CD4-positive, alpha-beta T cell treated with Interleukin-1 beta for 1 hour (primary cell): Measurements from ENCODE around the gene HPSE2.

ENCODE experiments used
- DNase-seq, 2 donors: peaks; one replicate each; pipeline ENCODE4 v3.0.0-alpha.2; 2020 to 2022

HPSE2 gene

GRCh38 chr10:98482096-98482495 is 753.6 kb downstream of the HPSE2 start:
- DNase-seq = no peak

DNA sequence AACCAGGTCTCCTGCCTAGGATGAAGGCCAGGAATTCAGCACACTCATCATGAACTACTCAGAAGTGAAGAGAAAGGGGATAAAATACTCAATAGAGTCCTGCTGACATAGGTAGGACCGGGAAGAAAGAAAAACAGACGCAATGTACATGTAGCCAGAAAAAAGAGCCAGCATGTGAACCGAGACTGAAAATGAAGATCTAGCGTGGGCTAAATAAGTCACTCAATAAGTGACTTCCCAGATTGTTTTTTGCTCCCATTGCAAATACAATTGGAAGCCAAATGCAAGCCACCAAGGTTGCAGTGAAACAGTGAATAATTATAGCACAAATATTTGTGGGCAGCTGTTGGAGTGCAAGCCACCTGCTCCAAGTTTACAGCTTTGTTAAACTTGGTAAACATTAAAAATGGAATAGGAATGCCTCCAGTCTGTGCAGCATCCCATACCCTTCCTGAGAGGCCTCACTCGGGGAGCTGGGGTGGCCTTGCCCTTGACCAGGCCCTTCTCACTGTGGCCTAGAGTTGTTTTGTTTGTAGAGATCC is 754.2 kb downstream of the HPSE2 start:
- no peak for DNase-seq

DNA sequence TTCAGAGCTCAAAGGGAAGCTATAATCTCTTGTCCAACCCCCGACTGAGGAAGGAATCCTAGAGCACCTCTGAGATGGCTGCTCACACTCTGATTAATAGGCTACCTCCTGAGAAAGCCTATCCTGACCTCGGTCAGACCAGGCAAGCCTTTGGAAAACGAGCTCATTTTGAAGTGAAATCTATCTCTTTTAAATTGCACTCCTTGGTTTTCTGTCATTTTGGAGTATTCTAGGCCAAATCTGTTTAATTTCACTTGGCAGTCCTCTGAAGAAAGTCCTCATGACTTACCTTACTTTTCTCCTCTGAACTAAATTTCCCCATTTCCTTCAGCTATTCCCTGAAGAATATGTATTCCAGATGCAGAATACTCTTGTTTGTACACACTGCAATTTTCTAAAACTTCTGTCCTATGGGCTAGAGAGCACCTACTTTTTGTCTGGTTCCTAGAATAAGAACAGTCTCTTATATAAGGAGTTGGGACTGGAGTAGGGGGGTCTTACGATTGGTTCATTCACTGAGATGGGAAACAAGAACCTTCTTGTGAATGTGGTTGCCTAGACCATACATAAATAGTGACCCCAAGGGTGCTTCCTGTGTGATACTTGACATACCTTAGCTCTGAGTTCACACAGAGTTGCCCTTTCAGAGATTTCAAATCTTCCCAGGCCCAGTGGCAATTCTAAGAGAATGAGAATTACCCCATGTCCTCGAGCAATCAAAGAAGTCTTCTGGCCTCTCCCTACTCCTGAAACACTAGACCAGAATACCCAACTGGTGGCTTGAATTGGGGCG is 757.0 kb downstream of the HPSE2 start:
- DNase-seq = no peak

DNA sequence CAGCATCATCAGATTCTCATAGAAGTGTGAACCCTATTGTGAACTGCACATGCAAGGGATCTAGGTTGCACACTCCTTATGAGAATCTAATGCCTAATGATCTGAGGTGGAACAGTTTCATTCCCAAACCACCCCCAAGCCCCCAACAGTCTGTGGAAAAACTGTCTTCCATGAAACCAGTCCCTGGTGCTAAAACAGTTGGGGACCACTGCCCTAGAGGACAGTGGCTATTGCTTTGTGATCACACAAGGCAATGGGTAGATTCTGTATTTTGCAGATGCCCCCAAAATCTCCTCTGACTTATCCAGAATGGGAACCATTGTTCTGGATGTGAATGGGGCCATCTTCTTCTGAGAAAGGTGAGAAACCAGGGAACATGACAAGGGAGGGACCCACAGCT is 757.8 kb downstream of the HPSE2 start:
- no peak for DNase-seq

DNA sequence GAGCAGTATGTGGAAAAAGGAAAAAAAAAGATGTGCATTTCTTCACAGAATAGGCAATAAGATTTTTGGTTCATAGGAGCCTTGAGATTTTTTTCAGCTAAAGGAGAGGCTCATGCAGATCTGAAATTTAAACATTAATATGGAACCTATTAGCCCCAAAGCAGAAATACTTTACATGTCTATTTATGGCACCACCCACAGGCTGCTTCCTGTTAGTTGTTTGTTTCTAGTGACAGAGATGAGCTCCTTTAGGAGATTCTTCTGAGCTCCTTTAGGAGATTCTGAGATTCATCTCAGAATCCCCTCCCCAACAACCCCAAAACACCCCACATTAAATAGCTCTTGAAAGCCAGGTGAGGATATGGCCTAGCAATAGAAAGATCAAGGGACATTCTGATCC is 761.0 kb downstream of the HPSE2 start:
- DNase-seq = no peak

GRCh38 chr10:98472196-98472595 is 763.5 kb downstream of the HPSE2 start:
- DNase-seq = no peak

GRCh38 chr10:98470850-98471249 is 764.8 kb downstream of the HPSE2 start:
- DNase-seq = no peak

DNA sequence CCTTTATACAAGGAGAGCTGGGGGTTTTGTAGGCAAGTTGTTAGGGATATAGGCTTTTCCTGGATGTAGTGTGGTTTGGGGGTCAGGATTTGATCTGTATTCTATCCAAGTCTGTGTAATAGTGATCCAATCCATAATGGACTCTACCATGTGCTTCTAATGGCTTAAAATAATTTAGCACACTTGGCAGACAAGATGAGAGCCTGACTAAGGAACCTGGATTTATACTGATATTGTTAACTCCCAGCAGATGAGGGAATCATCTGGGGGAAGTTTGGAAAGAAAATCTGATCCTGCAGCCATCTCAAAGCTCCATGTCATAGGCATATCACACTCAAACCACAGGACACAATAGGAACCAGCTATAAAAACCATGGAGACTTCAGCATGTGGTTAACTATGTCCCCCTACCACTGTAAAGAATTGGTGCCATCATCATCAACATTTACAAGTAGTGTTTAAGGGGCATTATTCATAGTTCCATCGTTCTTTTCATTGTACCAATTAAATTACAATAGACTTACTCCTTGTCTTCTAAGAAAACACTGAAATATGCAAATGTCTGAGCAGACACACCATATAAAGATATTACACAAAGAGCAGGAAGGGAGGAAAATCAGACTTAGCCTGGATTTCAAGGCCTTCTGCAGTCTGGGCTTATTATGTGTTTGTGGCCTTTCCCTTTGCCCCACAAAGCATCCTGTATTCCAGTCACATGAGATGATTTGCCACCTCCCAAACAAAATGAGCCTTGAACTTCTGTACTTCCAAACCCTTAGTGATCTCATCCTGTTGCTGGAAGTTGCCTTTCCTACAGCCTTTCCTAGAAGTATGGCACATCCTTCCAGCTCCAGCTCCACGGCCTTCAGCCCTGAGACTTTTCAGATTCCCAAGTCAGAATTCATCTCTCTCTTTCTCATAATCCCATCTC is 766.4 kb downstream of the HPSE2 start:
- DNase-seq = no peak

GRCh38 chr10:98467506-98468318 is 767.9 kb downstream of the HPSE2 start:
- peak; percentile 77 to 79 for DNase-seq

DNA sequence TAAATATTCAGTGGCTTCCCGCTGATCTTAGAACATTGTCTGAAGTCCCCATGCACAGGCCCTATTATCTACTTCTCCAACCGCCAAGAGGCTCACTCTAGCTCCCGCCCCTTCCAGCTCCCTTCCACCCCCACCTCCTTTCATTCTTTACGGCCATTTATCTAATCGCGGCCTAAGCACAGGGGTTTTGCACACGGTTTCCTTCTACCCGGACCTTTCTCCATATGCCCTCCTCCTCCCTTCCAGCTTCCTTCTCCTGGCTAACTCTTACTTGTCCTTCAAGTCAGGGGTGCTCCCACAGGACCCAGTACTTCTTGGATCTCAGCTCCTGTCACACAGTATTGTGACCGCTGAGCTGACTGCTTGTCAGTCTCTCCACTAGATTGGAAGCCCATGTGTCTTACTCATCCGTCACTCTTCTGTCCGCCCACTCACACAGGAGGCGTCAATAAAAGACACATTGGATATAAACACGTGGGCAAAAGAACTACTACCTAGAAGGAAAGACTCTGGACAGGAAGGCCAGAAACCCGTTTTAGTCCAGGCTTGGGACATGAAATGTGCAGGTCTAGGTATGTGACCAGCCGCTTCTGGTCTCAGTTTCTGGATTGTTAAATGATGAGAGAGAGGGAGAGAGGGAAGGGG is 768.7 kb downstream of the HPSE2 start:
- DNase-seq = no peak

- no peak for DNase-seq
Measured at GRCh38 chr10:98465866-98466265, 769.8 kb downstream of the HPSE2 start.

DNA sequence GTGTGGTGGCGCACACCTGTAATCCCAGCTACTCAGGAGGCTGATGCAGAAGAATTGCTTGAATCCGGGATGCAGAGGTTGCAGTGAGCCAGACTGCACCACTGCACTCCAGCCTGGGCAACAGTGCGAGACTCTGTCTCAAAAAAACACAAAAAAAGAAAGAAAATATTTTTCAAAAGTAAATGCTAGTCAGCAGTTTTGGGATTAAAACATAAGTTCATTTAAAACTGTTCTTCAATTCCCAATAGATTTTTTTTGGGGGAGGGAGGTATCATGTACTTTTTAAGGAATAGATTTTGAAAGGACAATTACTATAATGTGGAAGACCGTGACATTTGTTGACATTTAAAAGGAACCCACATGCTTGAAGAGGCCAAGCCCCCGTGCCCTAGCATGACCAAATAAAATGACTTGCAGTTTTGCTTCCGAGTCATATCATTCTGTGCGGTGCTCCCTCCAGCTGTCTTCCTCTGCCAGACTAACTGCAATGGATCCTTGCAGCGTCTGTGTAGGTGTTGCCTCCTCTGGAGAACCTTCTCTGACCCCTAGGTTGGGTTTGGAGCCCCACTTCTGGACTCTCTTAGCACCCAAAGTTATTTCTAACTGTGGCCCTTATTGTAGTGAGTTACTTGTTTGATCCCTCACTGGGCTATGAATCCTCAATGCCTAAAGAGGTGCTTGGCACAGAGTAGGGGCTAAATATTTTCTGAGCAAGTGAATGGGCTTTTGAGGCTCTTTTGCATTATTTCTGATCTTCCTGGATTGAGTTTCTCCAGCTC is 771.5 kb downstream of the HPSE2 start:
- no peak for DNase-seq

DNA sequence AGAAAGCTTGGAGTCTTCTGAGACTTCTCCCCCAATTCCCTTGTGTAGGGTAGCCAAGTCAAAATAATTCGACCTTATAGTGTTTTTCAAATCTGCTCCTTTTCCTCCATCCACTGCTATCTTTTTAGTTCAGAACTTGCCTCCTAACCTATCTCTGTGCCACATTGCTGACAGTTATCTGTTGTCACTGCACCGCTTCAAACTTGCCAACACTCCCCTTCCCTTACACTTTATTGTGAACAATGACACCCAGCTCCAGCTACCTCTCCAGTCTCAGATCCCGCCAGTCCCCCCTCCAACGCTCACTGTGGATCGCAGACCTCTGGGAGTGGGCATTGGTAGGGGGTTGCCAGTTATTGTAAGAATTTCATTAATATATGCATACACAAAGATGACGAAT is 772.6 kb downstream of the HPSE2 start:
- no peak for DNase-seq

GRCh38 chr10:98461500-98461842 is 774.2 kb downstream of the HPSE2 start:
- DNase-seq = no peak

DNA sequence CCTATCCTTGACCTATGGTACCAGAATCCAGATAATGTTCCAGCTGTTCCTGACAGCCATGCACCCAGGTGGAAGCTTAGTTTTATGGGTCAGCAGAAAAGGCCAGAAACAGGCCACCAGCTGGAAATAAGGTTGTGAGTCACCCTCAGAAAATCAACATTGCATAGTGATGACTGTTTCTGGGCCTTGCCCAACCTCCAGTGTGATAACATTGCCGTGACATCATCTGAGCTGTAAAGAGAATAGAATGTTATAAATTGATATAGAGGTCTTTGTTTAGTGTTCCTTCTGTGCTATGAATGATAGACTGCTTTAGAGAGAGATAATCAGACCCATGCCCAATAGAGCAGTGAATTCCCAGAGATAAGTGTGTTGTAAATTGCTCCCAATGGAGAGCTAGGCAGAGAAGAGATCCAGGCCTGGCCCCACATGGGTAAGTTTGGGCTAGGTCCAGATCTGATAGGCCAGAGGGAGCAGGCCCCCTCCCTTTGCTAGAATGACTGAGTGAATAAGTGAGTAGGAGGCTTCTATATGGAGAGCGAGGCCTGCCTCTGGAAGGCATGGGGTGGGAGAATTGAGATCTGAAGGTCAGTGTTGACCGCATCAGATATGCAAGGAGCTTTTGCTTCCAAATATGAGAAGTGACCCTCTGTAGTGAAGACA is 774.7 kb downstream of the HPSE2 start:
- no peak for DNase-seq

DNA sequence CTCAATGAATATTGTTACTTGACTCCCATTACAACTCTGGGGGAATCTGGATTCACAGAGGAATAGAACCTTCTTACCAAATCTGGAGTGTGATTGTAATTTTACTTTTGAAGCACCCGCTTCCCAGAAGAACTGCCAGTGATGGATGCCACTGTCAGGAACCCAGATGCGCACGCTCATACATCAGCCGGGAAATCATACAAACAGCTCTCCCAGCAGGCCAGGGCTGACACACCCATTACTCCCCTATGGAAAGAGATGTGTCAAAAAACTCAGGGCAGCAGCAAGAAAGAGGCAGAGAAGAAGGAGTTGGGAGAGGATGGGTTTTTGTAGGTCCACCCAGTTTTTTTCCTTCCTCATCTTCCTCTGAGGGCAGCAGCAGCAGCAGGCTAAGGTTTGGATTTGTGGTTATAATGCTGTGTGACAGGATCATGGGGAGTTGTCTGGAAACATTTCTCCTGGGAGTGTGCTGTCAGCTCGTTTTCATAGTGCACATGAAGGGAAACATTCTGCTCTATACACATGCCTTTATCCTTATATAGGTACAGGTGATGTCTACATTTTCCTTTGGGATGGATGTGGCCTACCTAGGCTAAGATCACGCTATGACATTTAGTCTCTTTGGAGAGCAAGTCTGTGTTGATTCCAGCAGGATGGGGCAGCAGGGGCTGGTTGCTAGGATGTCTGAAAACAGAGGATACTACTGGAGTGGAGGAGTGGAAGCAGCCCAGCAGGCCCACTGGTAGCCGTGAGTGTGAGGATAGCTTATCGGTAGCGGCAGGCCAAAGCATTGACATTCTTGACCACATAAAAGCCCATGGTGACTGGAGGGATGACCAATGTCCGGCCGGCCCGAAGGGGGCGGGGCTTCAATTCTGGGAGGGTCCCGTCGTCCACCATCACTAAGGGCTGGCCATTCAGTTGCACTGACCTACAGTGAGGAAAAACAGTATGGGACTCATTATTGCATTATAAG is 776.6 kb downstream of the HPSE2 start:
- DNase-seq = no peak

DNA sequence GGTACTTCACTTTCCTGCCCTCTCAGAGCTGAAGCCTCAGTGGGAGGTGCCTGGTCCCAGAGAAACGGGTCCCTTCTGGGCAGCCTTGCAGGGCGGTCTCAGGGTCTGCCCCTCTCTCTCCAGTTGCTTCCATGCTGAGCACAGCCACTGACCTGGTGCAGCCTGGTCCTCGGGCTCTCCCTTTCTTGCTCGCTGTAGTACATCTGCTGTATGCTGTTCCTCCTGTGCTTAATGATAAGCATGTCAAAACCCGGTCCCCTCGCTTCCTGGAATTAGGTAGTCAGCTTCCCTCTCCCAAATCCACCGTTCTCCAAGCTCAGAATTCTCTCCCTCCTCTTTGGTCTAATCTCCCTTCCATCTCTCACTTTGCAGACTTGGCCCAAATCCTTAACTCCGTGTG is 777.9 kb downstream of the HPSE2 start:
- DNase-seq = no peak

- no peak for DNase-seq
Measured at GRCh38 chr10:98456686-98457482, 778.8 kb downstream of the HPSE2 start.

- DNase-seq = no peak
Measured at GRCh38 chr10:98456043-98456570, 779.5 kb downstream of the HPSE2 start.
